GM12873 (cell line): ENCODE results near the gene SERPINB4.
"Not testable (repeated sequence)": the region's sequence is repeated elsewhere in the genome, so short reads cannot be mapped to it uniquely, and the experiment has no call there.

Experiments
- TF ChIP-seq, protein P1 (sequence below): IDR thresholded peaks from 2 replicates; pipeline ENCODE4 v1.5.1; 2012; ENCODE audit warnings: low read depth, mild to moderate bottlenecking, moderate library complexity, low read length, control low read depth; ENCODE audit not compliant: insufficient read depth; ENCODE audit errors: missing control alignments

SERPINB4 gene

DNA sequence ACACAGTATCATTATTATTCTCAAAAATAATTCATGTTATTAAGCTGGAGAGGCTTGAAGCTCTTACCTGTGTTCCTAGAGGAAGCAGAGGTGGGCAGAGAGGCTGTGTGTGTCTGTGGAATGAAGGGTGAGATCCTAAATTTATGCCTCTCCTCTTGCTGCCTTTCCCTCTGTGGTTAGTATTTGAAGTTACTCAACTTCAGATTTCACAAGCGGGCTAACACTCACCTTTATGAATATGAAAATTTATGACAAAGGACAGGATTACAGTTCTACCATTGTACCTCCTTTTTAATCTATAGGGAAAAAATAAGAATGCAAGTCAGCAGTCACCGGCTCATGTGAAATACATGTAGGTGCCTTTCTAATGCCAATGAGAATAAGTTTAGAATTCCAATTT is at the start of gene SERPINB4:
Gene SERPINB4, minus strand, starts transcription at position 115 of the 400 bp plus-strand sequence. CDS start 679 bp downstream, outside the sequence.
- TF ChIP-seq, protein P1, sequence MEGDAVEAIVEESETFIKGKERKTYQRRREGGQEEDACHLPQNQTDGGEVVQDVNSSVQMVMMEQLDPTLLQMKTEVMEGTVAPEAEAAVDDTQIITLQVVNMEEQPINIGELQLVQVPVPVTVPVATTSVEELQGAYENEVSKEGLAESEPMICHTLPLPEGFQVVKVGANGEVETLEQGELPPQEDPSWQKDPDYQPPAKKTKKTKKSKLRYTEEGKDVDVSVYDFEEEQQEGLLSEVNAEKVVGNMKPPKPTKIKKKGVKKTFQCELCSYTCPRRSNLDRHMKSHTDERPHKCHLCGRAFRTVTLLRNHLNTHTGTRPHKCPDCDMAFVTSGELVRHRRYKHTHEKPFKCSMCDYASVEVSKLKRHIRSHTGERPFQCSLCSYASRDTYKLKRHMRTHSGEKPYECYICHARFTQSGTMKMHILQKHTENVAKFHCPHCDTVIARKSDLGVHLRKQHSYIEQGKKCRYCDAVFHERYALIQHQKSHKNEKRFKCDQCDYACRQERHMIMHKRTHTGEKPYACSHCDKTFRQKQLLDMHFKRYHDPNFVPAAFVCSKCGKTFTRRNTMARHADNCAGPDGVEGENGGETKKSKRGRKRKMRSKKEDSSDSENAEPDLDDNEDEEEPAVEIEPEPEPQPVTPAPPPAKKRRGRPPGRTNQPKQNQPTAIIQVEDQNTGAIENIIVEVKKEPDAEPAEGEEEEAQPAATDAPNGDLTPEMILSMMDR, result not testable (repeated sequence)

DNA sequence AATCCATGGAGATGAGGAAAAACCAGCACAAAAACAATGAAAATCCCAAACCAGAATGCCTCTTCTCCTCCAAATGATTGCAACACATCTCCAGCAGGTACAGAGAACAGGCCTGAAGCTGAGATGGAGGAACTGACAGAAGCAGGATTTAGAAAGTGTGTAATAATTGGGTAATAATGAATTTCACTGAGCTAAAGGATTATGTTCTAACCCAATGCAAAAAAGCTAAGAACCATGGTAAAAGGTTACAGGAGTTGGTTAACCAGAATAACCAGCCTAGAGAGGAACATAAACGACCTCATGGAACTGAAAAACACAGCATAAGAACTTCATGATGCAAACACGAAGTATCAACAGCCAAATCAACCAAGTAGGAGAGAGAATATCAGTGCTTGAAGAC is 45.0 kb upstream of the SERPINB4 start:
- TF ChIP-seq, protein P1, result no peak

- TF ChIP-seq, protein P1, result no peak
These were observed 42.8 kb upstream of the SERPINB4 start for GRCh38 chr18:63686871-63687270.

DNA sequence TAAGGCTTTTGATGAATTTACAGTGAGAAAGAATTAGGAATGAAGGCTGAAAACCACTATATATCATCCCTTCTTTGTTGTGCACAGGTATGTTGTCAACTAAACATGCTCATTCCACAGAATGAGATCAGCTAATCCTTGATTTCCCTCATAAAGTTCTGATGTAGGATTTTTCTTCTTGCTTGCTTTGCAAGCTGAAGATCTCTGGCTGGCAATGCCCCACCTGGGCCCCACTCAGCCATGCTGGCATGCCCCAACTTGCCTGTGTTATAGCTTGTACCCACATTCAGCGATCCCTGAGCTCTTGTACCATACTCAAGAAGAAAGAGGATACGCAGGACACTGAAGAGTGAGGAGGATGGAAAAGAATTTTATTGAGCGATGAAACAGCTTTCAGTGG is 40.7 kb upstream of the SERPINB4 start:
- TF ChIP-seq, protein P1, result no peak

DNA sequence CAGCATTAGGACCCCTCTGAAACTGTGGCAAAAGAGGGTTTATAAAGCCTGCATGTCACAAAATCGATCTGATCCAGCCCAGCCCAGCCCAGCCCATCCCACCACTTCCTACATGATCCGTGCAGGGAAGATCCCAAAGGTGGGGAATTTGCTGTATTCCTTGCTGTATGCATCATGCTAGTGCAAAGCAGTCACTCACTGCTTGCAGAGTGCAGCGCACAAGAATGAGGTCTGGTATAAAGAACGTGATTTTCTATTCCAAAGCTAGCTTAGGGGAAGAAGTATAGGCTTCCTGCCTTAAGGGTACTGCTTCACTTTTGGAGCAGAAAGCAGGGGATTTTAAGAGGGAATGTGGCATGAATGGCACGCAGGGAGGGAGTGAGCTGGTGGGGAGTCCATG is 39.8 kb upstream of the SERPINB4 start:
- TF ChIP-seq, protein P1, result no peak

DNA sequence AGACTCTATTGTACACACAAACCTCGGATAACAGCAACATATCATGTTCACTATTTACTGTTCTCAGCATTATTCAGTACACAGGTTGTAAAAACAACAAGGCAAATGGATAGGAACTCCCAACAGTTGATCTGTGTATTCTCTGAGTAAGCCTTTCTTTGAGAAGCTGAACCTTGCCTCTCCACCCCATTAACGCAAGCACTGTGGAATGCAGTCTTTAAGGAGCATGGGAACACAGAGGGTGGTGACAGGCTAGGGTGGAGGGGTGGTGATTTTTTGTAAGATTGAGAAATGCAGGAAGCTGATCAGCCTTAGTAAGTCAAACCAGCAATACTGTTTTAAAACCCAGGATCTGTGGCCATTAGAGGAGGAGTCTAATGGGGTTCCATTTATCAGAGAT is 39.1 kb upstream of the SERPINB4 start:
- TF ChIP-seq, protein P1, result no peak

GRCh38 chr18:63681449-63682340 is 37.6 kb upstream of the SERPINB4 start:
- TF ChIP-seq, protein P1, result no peak
